H1 (cell line): ENCODE results near the gene ANXA6.

Experiments
- CTBP2 ChIP-seq: IDR thresholded peaks from 2 replicates; pipeline ENCODE4 v1.7.0; 2011; ENCODE audit warnings: borderline replicate concordance, mild to moderate bottlenecking, moderate library complexity, mixed read lengths, low read length; ENCODE audit not compliant: insufficient read depth, insufficient read length
- CTCF ChIP-seq, 3 experiments: IDR thresholded peaks; 1 replicate in 2 of 3; 2 replicates in 1 of 3; pipeline versions ENCODE4 v1.5.1 to v1.6.1; 2011; ENCODE audit warnings: low read length in 3 of 3, mild to moderate bottlenecking in 3 of 3, inconsistent platforms in 2 of 3, low read depth in 1 of 3, moderate library complexity in 1 of 3; ENCODE audit not compliant: insufficient read depth in 1 of 3; ENCODE audit errors: control extremely low read depth in 1 of 3
- E2F6 ChIP-seq: IDR thresholded peaks from 2 replicates; pipeline ENCODE4 v1.6.1; 2012; ENCODE audit warnings: inconsistent platforms
- KDM1A ChIP-seq: fragments of 200-600, 300-600 bp; sonication (generic); IDR thresholded peaks from 2 replicates; pipeline ENCODE4 v1.7.1; 2016; ENCODE audit warnings: mild to moderate bottlenecking, low read length, borderline replicate concordance
- MAX ChIP-seq: IDR thresholded peaks from 2 replicates; pipeline ENCODE4 v1.6.1; 2012; ENCODE audit warnings: inconsistent platforms
- POLR2AphosphoS5 ChIP-seq: IDR thresholded peaks from 2 replicates; pipeline ENCODE4 v1.6.1; 2011; ENCODE audit warnings: low read depth, low read length
- TF ChIP-seq, protein P1 (sequence below): IDR thresholded peaks from 2 replicates; pipeline ENCODE4 v1.6.1; 2012; ENCODE audit warnings: low read length, inconsistent platforms

DNA sequence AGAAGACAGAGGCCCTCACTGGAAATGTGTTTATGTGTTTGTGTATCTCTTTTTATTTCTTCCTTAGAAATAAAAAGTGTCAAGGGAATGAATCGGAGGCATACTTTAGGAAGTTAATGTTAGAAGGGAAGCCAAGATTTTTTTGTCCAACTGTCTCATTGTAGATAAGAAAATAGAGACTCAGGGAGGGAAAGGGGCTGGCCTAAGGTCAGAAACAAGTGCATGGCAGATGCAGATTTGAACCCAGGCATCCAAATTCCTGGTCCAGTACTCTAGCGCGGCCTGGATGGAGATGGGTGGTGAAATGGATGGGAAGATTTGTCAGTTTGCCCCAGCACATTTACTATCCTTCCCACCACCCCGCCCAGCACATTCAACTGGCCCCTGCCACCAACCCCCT is 56.9 kb downstream of the ANXA6 start:
- TF ChIP-seq, protein P1, sequence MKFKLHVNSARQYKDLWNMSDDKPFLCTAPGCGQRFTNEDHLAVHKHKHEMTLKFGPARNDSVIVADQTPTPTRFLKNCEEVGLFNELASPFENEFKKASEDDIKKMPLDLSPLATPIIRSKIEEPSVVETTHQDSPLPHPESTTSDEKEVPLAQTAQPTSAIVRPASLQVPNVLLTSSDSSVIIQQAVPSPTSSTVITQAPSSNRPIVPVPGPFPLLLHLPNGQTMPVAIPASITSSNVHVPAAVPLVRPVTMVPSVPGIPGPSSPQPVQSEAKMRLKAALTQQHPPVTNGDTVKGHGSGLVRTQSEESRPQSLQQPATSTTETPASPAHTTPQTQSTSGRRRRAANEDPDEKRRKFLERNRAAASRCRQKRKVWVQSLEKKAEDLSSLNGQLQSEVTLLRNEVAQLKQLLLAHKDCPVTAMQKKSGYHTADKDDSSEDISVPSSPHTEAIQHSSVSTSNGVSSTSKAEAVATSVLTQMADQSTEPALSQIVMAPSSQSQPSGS = no peak
- TF ChIP-seq CTCF (IDR thresholded peaks at IDR 0.05; ENCODE audit: control extremely low read depth in 1 of 3, insufficient read depth in 1 of 3, low read depth in 1 of 3, low read length in 3 of 3) (no peak), MAX (no peak), CTBP2 (no peak), POLR2AphosphoS5 (no peak), E2F6 (no peak), KDM1A (no peak)
